ENCODE measurements around the gene TMEM218.

The TMEM218 gene

DNA sequence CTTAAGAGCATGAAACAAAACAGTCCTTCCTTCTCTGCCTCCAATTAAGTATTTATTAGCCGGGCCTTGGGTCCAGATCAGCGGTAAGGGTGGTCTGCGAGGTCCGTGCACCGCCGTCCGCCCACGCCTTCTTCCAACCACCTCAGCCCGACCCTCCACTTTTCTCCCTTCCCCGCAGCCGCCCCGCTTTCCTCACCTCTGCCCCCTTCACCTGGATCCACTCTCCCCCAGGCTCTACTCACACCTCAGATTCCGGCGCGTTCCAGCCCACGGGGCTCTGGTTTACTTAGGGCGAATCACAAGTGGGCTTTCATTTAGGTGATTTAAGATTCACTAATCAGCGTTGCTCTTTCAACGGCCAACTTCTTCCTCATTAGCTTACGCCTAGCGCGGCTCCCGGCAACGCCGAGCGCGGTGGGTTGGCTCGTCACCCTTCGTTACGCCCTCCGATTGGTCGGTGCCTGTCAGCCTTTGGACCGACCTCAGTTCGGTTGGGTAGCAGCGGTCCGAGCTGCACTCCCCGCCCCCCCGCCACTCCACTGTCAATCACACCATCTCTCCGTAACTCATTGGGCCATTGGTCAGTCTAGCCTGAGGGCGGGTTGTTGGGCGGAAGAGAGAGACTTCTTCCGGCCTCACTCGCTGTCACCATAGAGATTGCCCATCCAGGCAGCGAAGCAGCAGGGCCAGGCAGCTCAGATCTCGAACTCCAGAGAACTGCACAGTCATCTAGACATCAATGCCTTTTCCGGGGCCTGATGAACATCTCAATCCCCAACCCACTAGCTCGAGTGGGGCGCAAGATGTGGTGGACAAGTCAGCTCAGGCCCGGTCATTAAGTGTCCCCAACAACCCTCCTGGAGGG, at the start of gene TMEM218:
TMEM218 (minus strand) TSS at position 284 of the 865 bp plus-strand sequence. CDS start 9,385 bp downstream, outside the sequence.
- peaks cover 6% of the 10 kb centered on the region for H3K36me3 Mint-ChIP-seq (ENCODE audit: low read depth)
- peaks cover 11% of the 10 kb centered on the region for H3K9me3 Mint-ChIP-seq
- peak within 1 kb of the TSS; percentile 93 to 99 (median 96) for H3K4me3 Mint-ChIP-seq
- TF ChIP-seq, protein P1, sequence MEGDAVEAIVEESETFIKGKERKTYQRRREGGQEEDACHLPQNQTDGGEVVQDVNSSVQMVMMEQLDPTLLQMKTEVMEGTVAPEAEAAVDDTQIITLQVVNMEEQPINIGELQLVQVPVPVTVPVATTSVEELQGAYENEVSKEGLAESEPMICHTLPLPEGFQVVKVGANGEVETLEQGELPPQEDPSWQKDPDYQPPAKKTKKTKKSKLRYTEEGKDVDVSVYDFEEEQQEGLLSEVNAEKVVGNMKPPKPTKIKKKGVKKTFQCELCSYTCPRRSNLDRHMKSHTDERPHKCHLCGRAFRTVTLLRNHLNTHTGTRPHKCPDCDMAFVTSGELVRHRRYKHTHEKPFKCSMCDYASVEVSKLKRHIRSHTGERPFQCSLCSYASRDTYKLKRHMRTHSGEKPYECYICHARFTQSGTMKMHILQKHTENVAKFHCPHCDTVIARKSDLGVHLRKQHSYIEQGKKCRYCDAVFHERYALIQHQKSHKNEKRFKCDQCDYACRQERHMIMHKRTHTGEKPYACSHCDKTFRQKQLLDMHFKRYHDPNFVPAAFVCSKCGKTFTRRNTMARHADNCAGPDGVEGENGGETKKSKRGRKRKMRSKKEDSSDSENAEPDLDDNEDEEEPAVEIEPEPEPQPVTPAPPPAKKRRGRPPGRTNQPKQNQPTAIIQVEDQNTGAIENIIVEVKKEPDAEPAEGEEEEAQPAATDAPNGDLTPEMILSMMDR (IDR thresholded peaks at IDR 0.05; ENCODE audit: unreplicated experiment in 3 of 3), result no peak
- H3K27me3 Mint-ChIP-seq (ENCODE audit: low read depth), result no peaks in the 10 kb centered on the region
- H3K4me1 Mint-ChIP-seq, result peaks cover 14% of the 10 kb centered on the region
- peak within 1 kb of the TSS; percentile 80 to 97 (median 93) for H3K27ac Mint-ChIP-seq

DNA sequence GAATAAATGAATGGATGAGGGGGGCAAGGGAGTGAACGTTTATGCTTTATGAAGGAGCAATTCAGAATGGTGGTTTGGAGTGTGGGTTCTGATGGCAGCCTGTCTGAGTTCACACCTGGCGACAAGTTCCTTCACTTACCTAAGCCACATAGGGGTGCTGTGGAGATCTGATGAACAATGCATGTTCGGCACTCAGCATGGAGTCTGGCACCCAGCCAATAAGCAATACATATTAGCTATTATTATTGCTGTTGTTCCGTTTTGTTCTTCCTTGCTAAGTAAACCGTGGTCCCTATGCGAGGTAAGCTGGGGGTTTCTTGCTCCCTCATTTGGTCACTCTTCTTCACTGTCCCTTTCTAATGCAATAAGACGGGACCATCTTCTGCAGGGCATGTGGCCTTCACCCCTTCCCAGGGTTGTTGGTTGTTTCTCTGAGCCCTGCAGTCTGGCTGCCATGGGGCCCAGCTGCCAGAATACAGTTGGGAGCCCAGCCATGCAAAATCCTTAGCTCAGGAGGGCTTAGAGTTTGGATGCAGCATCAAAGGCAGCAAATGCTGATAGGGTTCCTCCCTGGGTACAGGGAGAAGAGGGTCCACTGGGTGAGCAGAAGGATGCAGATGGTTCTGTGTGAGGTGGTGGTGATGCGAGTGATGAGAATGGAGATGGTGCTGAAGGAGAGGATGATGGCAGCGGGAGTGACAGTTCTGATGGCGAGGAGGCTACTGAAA, 46.7 kb upstream of the TMEM218 start:
- no peaks in the 10 kb centered on the region for H3K36me3 Mint-ChIP-seq (ENCODE audit: low read depth)
- H3K4me3 Mint-ChIP-seq, result no peak overlapping the region
- H3K4me1 Mint-ChIP-seq, result peaks cover 55% of the 10 kb centered on the region
- H3K27ac Mint-ChIP-seq, result peak overlapping the region in 1 of 3 experiments; percentile 4
- H3K9me3 Mint-ChIP-seq, result no peaks in the 10 kb centered on the region
- TF ChIP-seq, protein P1 (IDR thresholded peaks at IDR 0.05; ENCODE audit: unreplicated experiment in 3 of 3), result no peak
- peaks cover 22% of the 10 kb centered on the region for H3K27me3 Mint-ChIP-seq (ENCODE audit: low read depth)

DNA sequence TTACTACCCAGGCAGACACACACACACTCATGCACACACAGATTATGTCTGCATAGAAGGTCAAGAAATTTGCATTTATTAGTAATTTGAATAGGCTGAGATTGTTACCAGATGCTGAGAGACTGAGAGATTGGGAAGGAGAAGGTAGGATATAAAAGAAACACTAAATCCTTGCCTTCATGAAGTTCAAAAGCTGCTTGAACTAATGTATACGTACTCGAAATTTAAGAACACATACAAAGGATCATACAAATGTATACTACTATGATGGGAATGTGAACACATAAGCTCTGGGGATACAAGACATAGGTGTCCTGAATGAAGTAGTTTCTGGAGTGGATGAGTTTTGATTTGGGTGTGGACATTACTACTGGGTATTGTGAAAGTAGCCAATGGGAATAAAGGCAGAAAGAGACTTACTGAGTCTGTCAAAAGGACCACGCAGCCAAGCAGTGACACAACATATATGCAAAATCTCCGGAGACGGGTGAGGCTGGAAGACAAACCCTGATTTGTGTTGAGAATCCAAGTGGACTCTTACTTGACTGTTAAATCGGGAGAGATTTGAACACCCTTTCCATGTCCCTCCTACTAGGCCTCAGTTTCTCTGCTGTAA, 45.8 kb upstream of the TMEM218 start:
- H3K27ac Mint-ChIP-seq, result peak overlapping the region; percentile 12 to 15 (median 13)
- H3K27me3 Mint-ChIP-seq (ENCODE audit: low read depth), result peaks cover 20% of the 10 kb centered on the region
- H3K9me3 Mint-ChIP-seq, result no peaks in the 10 kb centered on the region
- no peaks in the 10 kb centered on the region for H3K36me3 Mint-ChIP-seq (ENCODE audit: low read depth)
- H3K4me1 Mint-ChIP-seq, result peaks cover 48% of the 10 kb centered on the region
- H3K4me3 Mint-ChIP-seq, result no peak overlapping the region
- TF ChIP-seq, protein P1 (IDR thresholded peaks at IDR 0.05; ENCODE audit: unreplicated experiment in 3 of 3), result no peak

DNA sequence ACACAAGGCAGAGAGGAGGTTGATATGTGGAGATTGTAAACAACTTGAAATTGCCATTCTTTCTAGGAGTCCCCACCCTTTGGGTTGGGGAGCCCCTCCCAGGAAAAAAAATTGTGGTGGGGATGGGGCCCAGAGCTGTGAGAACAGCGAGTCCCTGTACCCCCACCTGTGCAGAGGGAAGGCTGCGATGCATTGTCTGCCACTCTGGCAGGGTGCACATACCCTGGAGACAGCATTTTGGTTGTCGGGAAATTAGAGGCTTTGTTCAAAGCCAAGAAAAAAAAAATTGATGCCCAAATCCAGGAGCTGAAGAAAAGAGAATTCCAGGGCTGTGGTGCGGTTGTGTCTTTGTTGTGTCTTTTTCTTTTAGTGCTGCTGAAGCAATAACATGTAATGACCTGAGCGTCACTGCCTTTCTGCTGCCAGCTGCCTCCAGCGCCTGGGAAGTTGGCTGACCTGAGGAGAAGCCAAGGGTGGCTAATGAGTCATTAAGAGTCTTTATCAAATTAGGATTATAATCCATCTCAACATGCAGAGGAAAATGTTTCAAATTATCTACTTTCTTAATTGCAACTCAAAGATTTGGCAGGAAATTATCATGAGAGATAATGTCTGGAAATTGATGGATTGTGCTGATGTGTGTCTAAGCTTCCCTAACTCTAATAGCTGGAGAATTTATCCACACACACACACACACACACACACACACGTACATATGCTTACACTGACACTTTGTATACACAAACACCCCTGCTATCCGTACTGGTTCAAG, 45.1 kb upstream of the TMEM218 start:
- no peak overlapping the region for H3K4me3 Mint-ChIP-seq
- H3K27me3 Mint-ChIP-seq (ENCODE audit: low read depth), result peaks cover 24% of the 10 kb centered on the region
- TF ChIP-seq, protein P1 (IDR thresholded peaks at IDR 0.05; ENCODE audit: unreplicated experiment in 3 of 3), result no peak
- H3K9me3 Mint-ChIP-seq, result no peaks in the 10 kb centered on the region
- peaks cover 48% of the 10 kb centered on the region for H3K4me1 Mint-ChIP-seq
- H3K36me3 Mint-ChIP-seq (ENCODE audit: low read depth), result no peaks in the 10 kb centered on the region
- H3K27ac Mint-ChIP-seq, result peak overlapping the region; percentile 12 to 15 (median 13)

DNA sequence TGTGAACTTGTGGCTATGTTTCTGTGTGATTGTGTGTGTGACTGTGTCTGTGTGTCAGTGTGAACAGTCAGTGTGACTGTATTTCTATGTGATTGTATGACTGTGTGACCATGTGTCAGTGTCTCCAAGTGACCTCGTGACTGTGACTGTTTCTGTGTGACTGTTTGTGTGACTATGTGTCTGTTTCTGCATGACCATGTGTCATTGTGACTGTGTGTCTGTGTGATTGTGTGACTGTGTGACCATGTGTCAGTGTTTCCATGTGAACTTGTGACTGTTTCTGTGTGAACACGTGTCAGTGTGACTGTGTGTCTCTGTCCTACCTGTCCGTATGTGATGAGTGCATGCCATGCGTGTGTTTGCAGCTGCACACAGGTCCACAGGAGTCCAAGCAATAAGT, 44.3 kb upstream of the TMEM218 start:
- Mint-ChIP-seq H3K36me3 (ENCODE audit: low read depth) (no peaks in the 10 kb centered on the region), H3K4me1 (peaks cover 48% of the 10 kb centered on the region), H3K27ac (peak overlapping the region in 2 of 3 experiments; percentile 23 to 66), H3K4me3 (no peak overlapping the region), H3K9me3 (no peaks in the 10 kb centered on the region), H3K27me3 (ENCODE audit: low read depth) (peaks cover 24% of the 10 kb centered on the region)
- TF ChIP-seq, protein P1 (IDR thresholded peaks at IDR 0.05; ENCODE audit: unreplicated experiment in 3 of 3), result no peak
